Parathyroid adenoma (tissue), 2 donors: ENCODE data around the gene C16orf74.

Experiments
- H2AFZ ChIP-seq: fragments of 300-600 bp; sonication (generic); one replicate; pipeline ENCODE4 v1.7.0; 2017; ENCODE audit warnings: antibody characterized with exemption, mild to moderate bottlenecking
- H3K27ac ChIP-seq: fragments of 300-600 bp; sonication (generic); one replicate; pipeline ENCODE4 v1.7.0; 2017
- H3K27me3 ChIP-seq: fragments of 300-600 bp; sonication (generic); one replicate; pipeline ENCODE4 v1.7.0; 2017; ENCODE audit warnings: low read length; ENCODE audit not compliant: control insufficient read depth, insufficient read depth
- H3K36me3 ChIP-seq: fragments of 300-600 bp; sonication (generic); one replicate; pipeline ENCODE4 v1.7.0; 2017; ENCODE audit warnings: low read length; ENCODE audit not compliant: control insufficient read depth, insufficient read depth
- H3K4me1 ChIP-seq: fragments of 300-600 bp; sonication (generic); one replicate; pipeline ENCODE4 v1.7.0; 2017; ENCODE audit warnings: control low read depth
- H3K4me2 ChIP-seq: fragments of 300-600 bp; sonication (generic); one replicate; pipeline ENCODE4 v1.7.0; 2017; ENCODE audit warnings: low read length
- H3K4me3 ChIP-seq: fragments of 300-600 bp; sonication (generic); one replicate; pipeline ENCODE4 v1.7.0; 2017; ENCODE audit warnings: low read depth, low read length
- H3K79me2 ChIP-seq: fragments of 300-600 bp; sonication (generic); one replicate; pipeline ENCODE4 v1.7.0; 2017; ENCODE audit warnings: control low read depth
- H3K9ac ChIP-seq: fragments of 300-600 bp; sonication (generic); one replicate; pipeline ENCODE4 v1.7.0; 2017; ENCODE audit warnings: mild to moderate bottlenecking
- H3K9me3 ChIP-seq: fragments of 300-600 bp; sonication (generic); one replicate; pipeline ENCODE4 v1.7.0; 2017; ENCODE audit warnings: low read length; ENCODE audit not compliant: control insufficient read depth
- TF ChIP-seq, protein P1 (sequence below): fragments of 300-600 bp; sonication (generic); IDR thresholded peaks from one replicate; pipeline ENCODE4 v1.7.0; 2017; ENCODE audit warnings: antibody characterized with exemption, mild to moderate bottlenecking
- donor health status: primary hyperparathyroidism.

Gene C16orf74

DNA sequence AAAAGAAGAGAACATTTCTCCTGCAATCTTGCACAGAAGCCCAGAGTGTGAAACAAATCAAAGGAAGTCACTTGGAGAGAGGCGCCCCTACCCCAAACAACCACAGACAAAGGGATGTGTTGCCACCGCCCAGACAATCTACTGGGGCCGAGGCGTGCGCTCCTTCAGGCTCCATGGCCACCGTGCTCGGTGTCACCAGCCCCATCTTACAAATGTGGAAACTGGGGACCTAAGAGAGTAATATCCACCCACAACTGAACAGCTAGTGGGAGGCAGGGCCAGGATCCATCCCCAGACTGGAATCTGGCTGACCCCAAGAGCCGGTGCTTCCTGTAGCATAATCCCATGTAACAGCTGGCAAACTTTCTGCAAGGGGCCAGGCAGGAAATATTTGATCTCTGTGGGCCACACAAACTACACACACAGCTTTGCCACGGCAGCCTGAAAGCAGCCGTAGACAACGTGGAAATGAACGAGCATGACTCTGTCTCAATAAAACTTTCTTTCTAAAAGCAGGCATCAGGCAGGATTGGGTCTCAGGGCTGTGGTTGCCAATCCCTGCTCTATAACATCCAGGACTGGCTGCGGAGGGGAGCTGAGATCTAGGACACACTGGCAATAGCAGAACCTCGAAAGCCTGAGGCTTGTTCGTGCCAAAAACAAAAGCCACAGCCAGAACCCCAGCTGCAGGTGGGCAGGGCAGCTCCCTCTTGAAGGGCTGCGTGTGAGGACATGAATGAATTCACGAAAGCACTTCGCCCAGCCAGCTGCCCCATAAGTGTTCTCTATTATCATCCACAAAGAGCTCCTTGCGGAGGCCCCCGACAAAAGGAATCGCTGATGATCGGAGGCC lies 35.5 kb downstream of the C16orf74 start:
- Histone ChIP-seq H3K9ac (no peak overlapping the region), H3K4me1 (peaks cover 3% of the 10 kb centered on the region), H3K9me3 (no peaks in the 10 kb centered on the region), H3K4me3 (no peak overlapping the region), H3K36me3 (no peaks in the 10 kb centered on the region), H3K27ac (no peak overlapping the region), H3K27me3 (no peaks in the 10 kb centered on the region), H3K79me2 (peaks cover 5% of the 10 kb centered on the region), H2AFZ (no peak overlapping the region), H3K4me2 (no peak overlapping the region)
- TF ChIP-seq, protein P1, sequence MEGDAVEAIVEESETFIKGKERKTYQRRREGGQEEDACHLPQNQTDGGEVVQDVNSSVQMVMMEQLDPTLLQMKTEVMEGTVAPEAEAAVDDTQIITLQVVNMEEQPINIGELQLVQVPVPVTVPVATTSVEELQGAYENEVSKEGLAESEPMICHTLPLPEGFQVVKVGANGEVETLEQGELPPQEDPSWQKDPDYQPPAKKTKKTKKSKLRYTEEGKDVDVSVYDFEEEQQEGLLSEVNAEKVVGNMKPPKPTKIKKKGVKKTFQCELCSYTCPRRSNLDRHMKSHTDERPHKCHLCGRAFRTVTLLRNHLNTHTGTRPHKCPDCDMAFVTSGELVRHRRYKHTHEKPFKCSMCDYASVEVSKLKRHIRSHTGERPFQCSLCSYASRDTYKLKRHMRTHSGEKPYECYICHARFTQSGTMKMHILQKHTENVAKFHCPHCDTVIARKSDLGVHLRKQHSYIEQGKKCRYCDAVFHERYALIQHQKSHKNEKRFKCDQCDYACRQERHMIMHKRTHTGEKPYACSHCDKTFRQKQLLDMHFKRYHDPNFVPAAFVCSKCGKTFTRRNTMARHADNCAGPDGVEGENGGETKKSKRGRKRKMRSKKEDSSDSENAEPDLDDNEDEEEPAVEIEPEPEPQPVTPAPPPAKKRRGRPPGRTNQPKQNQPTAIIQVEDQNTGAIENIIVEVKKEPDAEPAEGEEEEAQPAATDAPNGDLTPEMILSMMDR, result no peak

- H3K79me2 ChIP-seq, result no peaks in the 10 kb centered on the region
- no peaks in the 10 kb centered on the region for H3K9me3 ChIP-seq
- TF ChIP-seq, protein P1, result no peak
- H3K27me3 ChIP-seq, result no peaks in the 10 kb centered on the region
- no peak overlapping the region for H3K9ac ChIP-seq
- peaks cover 2% of the 10 kb centered on the region for H3K4me1 ChIP-seq
- H3K4me3 ChIP-seq, result no peak overlapping the region
- no peaks in the 10 kb centered on the region for H3K36me3 ChIP-seq
- H3K4me2 ChIP-seq, result no peak overlapping the region
- no peak overlapping the region for H2AFZ ChIP-seq
- no peak overlapping the region for H3K27ac ChIP-seq
Measured at GRCh38 chr16:85712801-85713200, 38.1 kb downstream of the C16orf74 start.

- TF ChIP-seq, protein P1, result no peak
- Histone ChIP-seq H3K4me3 (no peak overlapping the region), H3K9ac (no peak overlapping the region), H3K79me2 (no peaks in the 10 kb centered on the region), H3K27me3 (no peaks in the 10 kb centered on the region), H2AFZ (no peak overlapping the region), H3K4me1 (no peaks in the 10 kb centered on the region), H3K4me2 (no peak overlapping the region), H3K36me3 (no peaks in the 10 kb centered on the region), H3K9me3 (no peaks in the 10 kb centered on the region), H3K27ac (no peak overlapping the region)
Measured at GRCh38 chr16:85711982-85712587, 38.8 kb downstream of the C16orf74 start.

DNA sequence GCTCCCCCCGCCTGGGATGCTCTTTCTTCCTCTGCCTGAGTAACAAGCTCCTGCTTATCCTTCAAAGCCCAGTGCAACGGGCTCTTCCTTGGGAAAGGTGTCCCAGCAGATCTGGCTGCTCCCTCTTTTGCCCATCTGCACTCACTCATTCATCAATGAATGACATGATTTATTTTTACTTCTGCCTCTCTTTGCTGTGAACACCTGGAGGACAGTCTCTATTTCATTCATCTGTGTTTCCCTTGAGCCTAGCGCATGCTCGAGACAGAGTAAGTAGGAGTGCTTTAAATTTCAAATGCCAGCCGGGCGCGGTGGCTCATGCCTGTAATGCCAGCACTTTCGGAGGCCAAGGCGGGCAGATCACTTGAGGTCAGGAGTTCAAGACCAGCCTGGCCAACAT lies 40.2 kb downstream of the C16orf74 start:
- Histone ChIP-seq H3K4me3 (no peak overlapping the region), H3K4me1 (no peaks in the 10 kb centered on the region), H3K4me2 (no peak overlapping the region), H3K27me3 (no peaks in the 10 kb centered on the region), H3K9ac (no peak overlapping the region), H2AFZ (no peak overlapping the region), H3K27ac (no peak overlapping the region), H3K36me3 (no peaks in the 10 kb centered on the region), H3K9me3 (no peaks in the 10 kb centered on the region), H3K79me2 (no peaks in the 10 kb centered on the region)
- TF ChIP-seq, protein P1, result no peak
